Stomach smooth muscle (tissue), 2 donors: ENCODE data around the gene TEX28.

ENCODE experiments used
- H3K27ac ChIP-seq: one replicate; pipeline ENCODE4 v1.7.0; 2013; ENCODE audit warnings: mild to moderate bottlenecking, low read length, inconsistent platforms
- H3K27me3 ChIP-seq, 2 donors: one replicate each; pipeline ENCODE4 v1.7.0; 2013; ENCODE audit warnings: low read length in 2 of 2; ENCODE audit not compliant: insufficient read depth in 2 of 2, control insufficient read depth in 1 of 2
- H3K36me3 ChIP-seq, 2 donors: one replicate each; pipeline ENCODE4 v1.7.0; 2013; ENCODE audit warnings: low read length in 2 of 2; ENCODE audit not compliant: control insufficient read depth in 2 of 2, insufficient read depth in 2 of 2
- H3K4me1 ChIP-seq: one replicate; pipeline ENCODE4 v1.7.0; 2013; ENCODE audit warnings: low read length; ENCODE audit not compliant: control insufficient read depth, insufficient read depth
- H3K4me3 ChIP-seq, 2 donors: one replicate each; pipeline ENCODE4 v1.7.0; 2013; ENCODE audit warnings: low read length in 2 of 2
- H3K9ac ChIP-seq, 2 donors: one replicate each; pipeline ENCODE4 v1.7.0; 2013; ENCODE audit warnings: low read length in 2 of 2, mild to moderate bottlenecking in 1 of 2
- H3K9me3 ChIP-seq, 2 donors: one replicate each; pipeline ENCODE4 v1.7.0; 2013; ENCODE audit warnings: low read length in 2 of 2; ENCODE audit not compliant: control insufficient read depth in 2 of 2
- donor health status: healthy.
- donor health status: Pancreatic carcinoma.

TEX28 gene

GRCh38 chrX:154327038-154327820, 32.3 kb upstream of the TEX28 start:
- Histone ChIP-seq H3K36me3 (no peaks in the 10 kb centered on the region), H3K27ac (no peak overlapping the region), H3K4me1 (peaks cover 2% of the 10 kb centered on the region), H3K27me3 (peaks cover 0 to 14% of the 10 kb centered on the region in 2 donors), H3K9ac (no peak overlapping the region), H3K4me3 (no peak overlapping the region), H3K9me3 (no peaks in the 10 kb centered on the region)

GRCh38 chrX:154325541-154325940, 30.6 kb upstream of the TEX28 start:
- H3K36me3 ChIP-seq, result no peaks in the 10 kb centered on the region
- peaks cover 0 to 21% of the 10 kb centered on the region in 2 donors for H3K27me3 ChIP-seq
- peaks cover 2% of the 10 kb centered on the region for H3K4me1 ChIP-seq
- no peaks in the 10 kb centered on the region for H3K9me3 ChIP-seq
- H3K9ac ChIP-seq, result no peak overlapping the region
- no peak overlapping the region for H3K4me3 ChIP-seq
- H3K27ac ChIP-seq, result no peak overlapping the region

- Histone ChIP-seq H3K27ac (no peak overlapping the region), H3K9me3 (no peaks in the 10 kb centered on the region), H3K4me1 (peaks cover 2% of the 10 kb centered on the region), H3K4me3 (no peak overlapping the region), H3K9ac (no peak overlapping the region), H3K27me3 (peaks cover 0 to 14% of the 10 kb centered on the region in 2 donors), H3K36me3 (no peaks in the 10 kb centered on the region)
Observed at GRCh38 chrX:154323537-154323936, 28.6 kb upstream of the TEX28 start.

GRCh38 chrX:154322890-154323289, 28.0 kb upstream of the TEX28 start:
- Histone ChIP-seq H3K27ac (no peak overlapping the region), H3K36me3 (no peaks in the 10 kb centered on the region), H3K4me1 (peaks cover 2% of the 10 kb centered on the region), H3K27me3 (peaks cover 0 to 13% of the 10 kb centered on the region in 2 donors), H3K9ac (no peak overlapping the region), H3K4me3 (no peak overlapping the region), H3K9me3 (no peaks in the 10 kb centered on the region)

- Histone ChIP-seq H3K4me1 (peaks cover 2% of the 10 kb centered on the region), H3K9ac (no peak overlapping the region), H3K36me3 (no peaks in the 10 kb centered on the region), H3K9me3 (no peaks in the 10 kb centered on the region), H3K27me3 (peaks cover 0 to 14% of the 10 kb centered on the region in 2 donors), H3K27ac (no peak overlapping the region), H3K4me3 (no peak overlapping the region)
Observed at GRCh38 chrX:154321594-154321993, 26.7 kb upstream of the TEX28 start.

GRCh38 chrX:154321152-154321551, 26.2 kb upstream of the TEX28 start:
- H3K27me3 ChIP-seq, result peaks cover 0 to 14% of the 10 kb centered on the region in 2 donors
- no peaks in the 10 kb centered on the region for H3K9me3 ChIP-seq
- H3K36me3 ChIP-seq, result no peaks in the 10 kb centered on the region
- H3K9ac ChIP-seq, result no peak overlapping the region
- peaks cover 2% of the 10 kb centered on the region for H3K4me1 ChIP-seq
- no peak overlapping the region for H3K4me3 ChIP-seq
- no peak overlapping the region for H3K27ac ChIP-seq

- Histone ChIP-seq H3K27me3 (peaks cover 0 to 14% of the 10 kb centered on the region in 2 donors), H3K9me3 (no peaks in the 10 kb centered on the region), H3K4me3 (no peak overlapping the region), H3K9ac (no peak overlapping the region), H3K4me1 (no peaks in the 10 kb centered on the region), H3K36me3 (no peaks in the 10 kb centered on the region), H3K27ac (no peak overlapping the region)
Observed at GRCh38 chrX:154320406-154320805, 25.5 kb upstream of the TEX28 start.

GRCh38 chrX:154317391-154317995, 22.6 kb upstream of the TEX28 start:
- no peaks in the 10 kb centered on the region for H3K9me3 ChIP-seq
- peaks cover 0 to 12% of the 10 kb centered on the region in 2 donors for H3K27me3 ChIP-seq
- no peaks in the 10 kb centered on the region for H3K36me3 ChIP-seq
- H3K9ac ChIP-seq, result no peak overlapping the region
- H3K4me3 ChIP-seq, result no peak overlapping the region
- H3K4me1 ChIP-seq, result no peaks in the 10 kb centered on the region
- no peak overlapping the region for H3K27ac ChIP-seq

- H3K36me3 ChIP-seq, result no peaks in the 10 kb centered on the region
- H3K4me3 ChIP-seq, result no peak overlapping the region
- no peak overlapping the region for H3K9ac ChIP-seq
- H3K9me3 ChIP-seq, result no peaks in the 10 kb centered on the region
- H3K4me1 ChIP-seq, result no peaks in the 10 kb centered on the region
- H3K27me3 ChIP-seq, result peaks cover 0 to 5% of the 10 kb centered on the region in 2 donors
- H3K27ac ChIP-seq, result no peak overlapping the region
Observed at GRCh38 chrX:154315416-154315815, 20.5 kb upstream of the TEX28 start.

GRCh38 chrX:154313147-154313546, 18.2 kb upstream of the TEX28 start:
- no peak overlapping the region for H3K9ac ChIP-seq

GRCh38 chrX:154312116-154312515, 17.2 kb upstream of the TEX28 start:
- Histone ChIP-seq H3K4me3 (no peak overlapping the region), H3K27me3 (peaks cover 0 to 4% of the 10 kb centered on the region in 2 donors), H3K27ac (no peak overlapping the region), H3K4me1 (no peaks in the 10 kb centered on the region), H3K9ac (no peak overlapping the region), H3K36me3 (no peaks in the 10 kb centered on the region), H3K9me3 (no peaks in the 10 kb centered on the region)

More at GRCh38 chrX:154313147-154313546, 18.2 kb upstream of the TEX28 start:
- Histone ChIP-seq H3K36me3 (no peaks in the 10 kb centered on the region), H3K9me3 (no peaks in the 10 kb centered on the region), H3K4me3 (no peak overlapping the region), H3K27me3 (peaks cover 0 to 7% of the 10 kb centered on the region in 2 donors), H3K27ac (no peak overlapping the region), H3K4me1 (no peaks in the 10 kb centered on the region)
